ENCODE measurements around the gene SKIC2.
"Not testable (repeated sequence)": the region's sequence is repeated elsewhere in the genome, so short reads cannot be mapped to it uniquely, and the experiment has no call there.

The SKIC2 gene

DNA sequence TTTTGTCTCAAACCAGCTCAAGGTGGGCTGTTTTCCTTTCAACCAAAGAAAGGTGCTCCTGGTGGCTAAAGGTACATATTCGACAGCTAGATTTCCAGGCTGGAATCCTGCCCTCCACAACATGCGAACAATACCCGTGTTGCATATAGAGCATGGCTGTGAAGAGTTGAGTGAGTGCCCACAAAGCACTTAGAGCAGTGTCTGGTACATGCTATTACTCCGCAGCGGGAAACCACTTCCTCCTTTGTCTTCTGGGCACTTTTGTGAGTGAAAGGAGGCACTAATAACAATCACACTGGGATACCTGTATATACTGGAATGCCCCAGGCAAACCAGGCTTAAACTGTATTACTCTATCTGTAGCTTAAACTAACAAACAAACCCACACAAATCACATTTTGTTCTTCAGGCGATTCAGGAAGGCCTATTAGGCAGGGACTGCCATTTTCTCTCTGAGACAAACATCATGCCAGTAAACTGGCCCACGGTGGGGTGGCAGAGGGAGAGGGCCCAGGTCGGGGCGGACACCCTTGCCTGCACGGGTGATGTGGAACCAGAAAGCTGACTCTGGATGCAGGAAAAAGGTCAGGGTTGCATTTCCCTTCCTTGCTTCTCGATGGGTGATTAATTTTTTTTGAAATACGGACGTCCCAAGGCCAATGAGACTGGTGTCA lies 46.0 kb downstream of the SKIC2 start:
- not testable (repeated sequence) for H3K4me1 ChIP-seq; H3K9me3 ChIP-seq; H3K36me3 ChIP-seq; DNase-seq; H3K4me3 ChIP-seq (ENCODE audit: low read depth, low read length); H3K27me3 ChIP-seq

DNA sequence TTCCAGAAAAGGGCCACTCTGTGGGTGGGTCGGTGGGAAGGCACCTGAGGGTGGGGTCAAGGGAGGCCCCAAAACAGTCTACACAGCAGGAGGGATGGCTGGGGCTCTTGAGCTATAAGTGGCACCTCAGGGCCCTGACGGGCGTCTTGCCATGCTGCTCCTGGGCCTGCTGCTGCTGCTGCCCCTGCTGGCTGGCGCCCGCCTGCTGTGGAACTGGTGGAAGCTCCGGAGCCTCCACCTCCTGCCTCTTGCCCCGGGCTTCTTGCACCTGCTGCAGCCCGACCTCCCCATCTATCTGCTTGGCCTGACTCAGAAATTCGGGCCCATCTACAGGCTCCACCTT lies 46.5 kb downstream of the SKIC2 start:
- DNase-seq; H3K36me3 ChIP-seq; H3K27me3 ChIP-seq; H3K4me3 ChIP-seq (ENCODE audit: low read depth, low read length); H3K9me3 ChIP-seq; H3K4me1 ChIP-seq: not testable (repeated sequence)

DNA sequence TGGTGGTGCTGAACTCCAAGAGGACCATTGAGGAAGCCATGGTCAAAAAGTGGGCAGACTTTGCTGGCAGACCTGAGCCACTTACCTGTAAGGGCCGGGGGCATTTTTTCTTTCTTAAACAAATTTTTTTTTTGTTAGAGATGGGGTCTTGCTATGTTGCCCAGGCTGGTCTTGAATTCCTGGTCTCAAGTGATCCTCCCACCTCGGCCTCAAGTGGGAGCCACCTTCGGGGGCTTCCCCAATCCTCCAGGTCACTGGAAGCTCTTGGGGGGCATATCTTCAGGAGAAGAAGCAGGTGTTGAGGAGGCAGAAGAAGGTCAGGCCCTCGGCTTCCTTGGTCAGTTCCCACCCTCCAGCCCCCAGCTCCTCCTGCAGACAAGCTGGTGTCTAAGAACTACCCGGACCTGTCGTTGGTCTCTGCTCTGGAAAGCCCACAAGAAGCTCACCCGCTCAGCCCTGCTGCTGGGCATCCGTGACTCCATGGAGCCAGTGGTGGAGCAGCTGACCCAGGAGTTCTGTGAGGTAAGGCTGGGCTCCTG lies 47.1 kb downstream of the SKIC2 start:
- DNase-seq; H3K4me1 ChIP-seq; H3K4me3 ChIP-seq (ENCODE audit: low read depth, low read length); H3K27me3 ChIP-seq; H3K36me3 ChIP-seq; H3K9me3 ChIP-seq: not testable (repeated sequence)

DNA sequence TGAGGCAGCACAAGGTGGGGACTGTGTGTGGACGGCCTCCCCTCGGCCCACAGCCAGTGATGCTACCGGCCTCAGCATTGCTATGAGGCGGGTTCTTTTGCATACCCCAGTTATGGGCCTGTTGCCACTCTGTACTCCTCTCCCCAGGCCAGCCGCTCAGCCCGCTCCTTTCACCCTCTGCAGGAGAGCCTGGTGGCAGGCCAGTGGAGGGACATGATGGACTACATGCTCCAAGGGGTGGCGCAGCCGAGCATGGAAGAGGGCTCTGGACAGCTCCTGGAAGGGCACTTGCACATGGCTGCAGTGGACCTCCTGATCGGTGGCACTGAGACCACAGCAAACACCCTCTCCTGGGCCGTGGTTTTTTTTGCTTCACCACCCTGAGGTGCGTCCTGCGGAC lies 48.1 kb downstream of the SKIC2 start:
- H3K27me3 ChIP-seq; H3K36me3 ChIP-seq; DNase-seq; H3K9me3 ChIP-seq; H3K4me3 ChIP-seq (ENCODE audit: low read depth, low read length); H3K4me1 ChIP-seq: not testable (repeated sequence)

DNA sequence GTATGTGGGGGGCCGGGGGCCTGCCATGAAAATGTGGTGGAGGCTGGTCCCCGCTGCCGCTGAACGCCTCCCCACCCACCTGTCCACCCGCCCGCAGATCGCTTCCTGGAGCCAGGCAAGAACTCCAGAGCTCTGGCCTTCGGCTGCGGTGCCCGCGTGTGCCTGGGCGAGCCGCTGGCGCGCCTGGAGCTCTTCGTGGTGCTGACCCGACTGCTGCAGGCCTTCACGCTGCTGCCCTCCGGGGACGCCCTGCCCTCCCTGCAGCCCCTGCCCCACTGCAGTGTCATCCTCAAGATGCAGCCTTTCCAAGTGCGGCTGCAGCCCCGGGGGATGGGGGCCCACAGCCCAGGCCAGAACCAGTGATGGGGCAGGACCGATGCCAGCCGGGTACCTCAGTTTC lies 49.1 kb downstream of the SKIC2 start:
- not testable (repeated sequence) for DNase-seq; H3K27me3 ChIP-seq; H3K36me3 ChIP-seq; H3K9me3 ChIP-seq; H3K4me1 ChIP-seq; H3K4me3 ChIP-seq (ENCODE audit: low read depth, low read length)

DNA sequence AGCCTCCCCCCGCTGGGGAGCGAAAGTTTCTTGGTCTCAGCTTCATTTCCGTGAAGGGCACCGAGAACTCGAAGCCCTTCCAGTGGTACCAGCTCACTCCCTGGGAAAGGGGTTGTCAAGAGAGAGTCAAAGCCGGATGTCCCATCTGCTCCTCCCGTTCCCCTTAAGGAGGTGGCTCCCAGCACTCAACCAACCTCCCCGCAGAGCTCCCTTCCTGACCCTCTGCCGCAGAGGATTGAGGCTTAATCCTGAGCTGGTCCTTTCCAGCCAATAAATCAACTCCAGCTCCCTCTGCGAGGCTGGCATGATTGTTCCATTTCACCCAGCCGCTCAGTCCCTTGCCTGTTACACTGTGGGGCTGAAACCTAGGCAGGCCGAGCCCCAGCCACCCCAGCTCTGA lies 49.6 kb downstream of the SKIC2 start:
- H3K9me3 ChIP-seq; DNase-seq; H3K4me3 ChIP-seq (ENCODE audit: low read depth, low read length); H3K4me1 ChIP-seq; H3K27me3 ChIP-seq; H3K36me3 ChIP-seq: not testable (repeated sequence)

DNA sequence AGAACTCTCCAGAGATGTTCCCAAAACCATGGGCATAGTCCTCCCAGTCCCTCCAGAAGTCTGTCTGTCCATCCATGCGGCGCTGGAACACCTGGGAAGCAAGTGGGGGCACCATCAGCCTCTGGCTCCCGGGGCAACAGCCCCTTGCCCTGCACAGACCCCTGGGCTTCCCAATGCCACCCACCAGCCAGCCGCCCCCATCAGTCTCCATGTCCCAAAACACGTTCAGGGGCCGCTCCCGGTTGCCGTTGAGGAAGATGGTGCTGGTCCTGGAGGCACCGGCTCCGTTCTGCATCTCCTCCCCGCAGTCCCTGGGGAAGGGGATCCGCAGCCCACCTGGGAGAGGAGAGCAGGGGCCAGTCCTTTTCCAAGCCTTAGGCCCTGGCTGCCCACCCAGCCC lies 50.6 kb downstream of the SKIC2 start:
- DNase-seq; H3K9me3 ChIP-seq; H3K36me3 ChIP-seq; H3K27me3 ChIP-seq; H3K4me1 ChIP-seq; H3K4me3 ChIP-seq (ENCODE audit: low read depth, low read length): not testable (repeated sequence)

DNA sequence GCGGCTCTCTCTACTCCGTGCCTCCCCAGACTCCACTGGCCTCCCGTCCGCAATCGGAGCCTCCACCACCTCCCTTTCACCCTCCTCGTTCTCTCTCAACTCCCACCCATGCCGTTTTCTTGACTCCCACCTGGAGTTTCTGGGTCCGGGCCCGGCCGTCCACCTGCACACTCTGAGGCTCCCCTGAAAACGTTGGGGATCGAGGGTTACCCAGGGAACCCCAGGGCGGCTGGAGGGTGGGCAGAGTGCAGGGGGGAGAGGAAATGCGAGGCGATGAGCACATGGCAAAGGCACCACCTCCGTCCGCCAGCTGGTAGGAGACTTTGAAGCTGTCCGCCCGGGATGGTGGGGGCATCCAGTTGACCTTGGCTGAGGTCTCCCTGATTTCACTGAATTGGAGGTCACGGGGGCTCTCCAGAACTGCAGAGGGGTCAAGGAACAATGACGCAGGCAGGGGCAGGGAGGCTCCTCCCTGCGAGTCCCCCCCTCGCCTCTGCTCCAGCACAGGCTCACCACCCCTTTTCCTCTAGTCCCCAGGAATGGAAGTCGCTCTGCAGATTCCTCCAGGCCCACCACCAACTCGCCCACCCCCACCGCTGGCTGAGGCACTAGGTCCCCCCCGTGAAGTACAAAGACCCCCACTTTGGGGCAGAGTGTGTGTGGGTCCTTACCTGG lies 52.0 kb downstream of the SKIC2 start:
- not testable (repeated sequence) for H3K9me3 ChIP-seq; DNase-seq; H3K4me3 ChIP-seq (ENCODE audit: low read depth, low read length); H3K27me3 ChIP-seq; H3K4me1 ChIP-seq; H3K36me3 ChIP-seq

DNA sequence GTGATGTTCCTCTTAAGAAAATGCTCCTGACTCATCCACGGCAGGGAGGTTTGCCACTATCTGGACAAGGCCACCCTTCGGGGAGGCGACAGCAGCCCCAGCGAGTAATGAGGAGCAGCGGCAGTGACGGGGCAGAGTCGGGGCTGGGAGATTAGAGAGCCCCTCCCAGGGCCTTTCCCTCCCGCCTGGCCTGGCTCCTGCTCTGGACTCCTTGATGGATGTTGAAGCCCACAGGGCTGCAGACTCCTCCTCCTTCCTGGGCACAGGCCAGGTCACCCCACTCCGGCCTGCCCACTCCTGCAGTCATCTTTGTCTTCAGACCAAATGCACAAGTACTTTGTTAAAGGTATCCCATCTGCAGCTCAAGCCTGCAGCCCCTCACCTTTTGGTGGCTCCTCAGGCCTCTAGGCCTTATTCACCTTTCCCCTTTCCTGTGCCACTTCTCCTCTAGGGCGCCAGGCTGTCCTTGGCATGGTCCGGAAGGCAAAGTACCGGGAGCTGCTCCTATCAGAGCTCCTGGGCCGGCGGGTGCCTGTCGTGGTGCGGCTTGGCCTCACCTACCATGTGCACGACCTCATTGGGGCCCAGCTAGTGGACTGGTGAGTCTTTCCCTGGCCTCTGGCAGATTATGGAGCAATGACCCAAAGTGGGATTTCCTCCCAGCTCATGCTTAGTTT lies 54.1 kb downstream of the SKIC2 start:
- DNase-seq; H3K36me3 ChIP-seq; H3K4me3 ChIP-seq (ENCODE audit: low read depth, low read length); H3K27me3 ChIP-seq; H3K9me3 ChIP-seq; H3K4me1 ChIP-seq: not testable (repeated sequence)

DNA sequence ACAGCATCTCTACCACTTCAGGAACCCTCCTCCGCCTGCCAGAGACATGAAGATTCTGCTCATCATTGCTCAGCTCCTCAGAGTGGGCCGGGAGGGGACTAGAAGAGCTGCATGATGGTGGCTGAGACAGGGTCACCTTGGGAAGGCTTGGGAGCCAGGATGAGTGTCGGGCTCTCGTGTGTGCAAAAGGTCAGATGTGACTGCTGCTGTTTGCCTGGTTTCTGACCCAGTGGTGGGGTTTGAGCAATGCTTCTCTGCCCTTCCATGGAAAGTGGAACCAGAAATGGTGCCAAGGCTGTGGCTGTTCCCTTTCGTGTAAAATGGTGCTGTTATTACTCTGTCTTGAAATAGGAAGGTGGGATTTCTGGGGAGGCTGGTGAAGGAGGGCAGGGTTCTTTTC lies 54.8 kb downstream of the SKIC2 start:
- not testable (repeated sequence) for H3K4me1 ChIP-seq; H3K36me3 ChIP-seq; H3K27me3 ChIP-seq; H3K4me3 ChIP-seq (ENCODE audit: low read depth, low read length); H3K9me3 ChIP-seq; DNase-seq

DNA sequence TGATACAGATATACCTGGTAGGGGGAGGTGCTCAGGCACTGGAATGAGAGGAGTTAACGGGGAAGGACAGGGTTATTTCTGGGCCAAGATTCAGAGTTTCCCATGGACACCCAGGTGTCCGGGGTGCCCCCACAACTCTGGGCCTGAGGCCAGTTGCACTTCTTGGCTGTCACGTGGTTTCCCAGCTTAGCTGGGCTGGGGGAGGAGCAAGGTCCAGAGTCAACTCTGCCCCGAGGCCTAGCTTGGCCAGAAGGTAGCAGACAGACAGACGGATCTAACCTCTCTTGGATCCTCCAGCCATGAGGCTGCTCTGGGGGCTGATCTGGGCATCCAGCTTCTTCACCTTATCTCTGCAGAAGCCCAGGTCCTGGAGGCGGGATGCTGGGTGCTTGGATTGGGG lies 55.6 kb downstream of the SKIC2 start, which contains the start of gene C4B:
TSS of gene C4B (plus strand) at position 249 of the 400 bp plus-strand sequence. CDS start at position 300, 51 bp downstream.
- H3K27me3 ChIP-seq; DNase-seq; H3K4me3 ChIP-seq (ENCODE audit: low read depth, low read length); H3K36me3 ChIP-seq; H3K9me3 ChIP-seq; H3K4me1 ChIP-seq: not testable (repeated sequence)
